Upper lobe of left lung (tissue), 6 donors: ENCODE measurements around the gene UNC5C. TPM values are rescaled to one million over a fixed set of nuclear protein-coding genes. Genes with fewer than 3 reads are reported as not detected.

Source experiments
- ATAC-seq, 2 donors: fragments of 200-7000 bp; cut with Tn5 transposase; one replicate each; pipeline ENCODE4 v1.9.1; 2022; ENCODE audit warnings: mild to moderate bottlenecking in 2 of 2, moderate library complexity in 2 of 2; ENCODE audit not compliant: low FRiP score in 2 of 2
- DNase-seq, 2 donors: peaks; one replicate each; pipeline ENCODE4 v3.0.0-alpha.2; 2019 to 2020
- H3K27ac ChIP-seq, 4 donors: fragments of 200-600 bp; sonication (generic); one replicate each; pipeline ENCODE4 v1.5.1; 2016 to 2019
- H3K27me3 ChIP-seq, 4 donors: fragments of 200-600 bp; sonication (generic); one replicate each; pipeline ENCODE4 v1.5.1; 2017 to 2019
- H3K36me3 ChIP-seq, 4 donors: fragments of 200-600 bp; sonication (generic); one replicate each; pipeline ENCODE4 v1.5.1; 2016 to 2019
- H3K4me1 ChIP-seq, 4 donors: fragments of 200-600 bp; sonication (generic); one replicate each; pipeline ENCODE4 v1.5.1; 2018 to 2019
- H3K4me3 ChIP-seq, 4 donors: fragments of 200-600 bp; sonication (generic); one replicate each; pipeline ENCODE4 v1.5.1; 2017 to 2019; ENCODE audit warnings: mild to moderate bottlenecking in 2 of 4, moderate library complexity in 1 of 4
- H3K9me3 ChIP-seq, 4 donors: fragments of 200-600 bp; sonication (generic); one replicate each; pipeline ENCODE4 v1.5.1; 2018 to 2019
- EP300 ChIP-seq, 4 donors: sonication (generic); formaldehyde crosslinking; IDR thresholded peaks; one replicate each; pipeline ENCODE4 v1.5.1; 2017; ENCODE audit warnings: antibody characterized with exemption in 4 of 4, control low read depth in 2 of 4
- POLR2A ChIP-seq, 4 donors: fragments of 450-650 bp; IDR thresholded peaks; one replicate each; pipeline ENCODE4 v1.5.1; 2016 to 2017; ENCODE audit warnings: antibody characterized with exemption in 4 of 4, mild to moderate bottlenecking in 2 of 4
- POLR2AphosphoS5 ChIP-seq, 2 donors: sonication (generic); formaldehyde crosslinking; IDR thresholded peaks; one replicate each; pipeline ENCODE4 v1.5.1; 2017; ENCODE audit warnings: antibody characterized with exemption in 2 of 2
- WGBS, 2 donors: methylation state at CpG; one replicate each; pipeline ENCODE4 v1.1.5; 2017 to 2018; 5-methylcytosine and 5-hydroxymethylcytosine counted together
- total RNA-seq, 6 donors: library from RNA; depleted of rRNA in 4 of 6; stranded (reverse); fragments of >200 nt in 4 of 6; gene quantifications; one replicate each; pipeline versions ENCODE4 v1.1.0 to v1.2.1, GENCODE V29; 2016 to 2021
- TF ChIP-seq, protein P1 (sequence below), 6 experiments: fragments of 450-650 bp in 4 of 6; fragments of 200-600 bp in 2 of 6; sonication (generic) in 2 of 6; IDR thresholded peaks; one replicate each; pipeline ENCODE4 v1.5.1; 2016 to 2019; ENCODE audit warnings: antibody characterized with exemption in 6 of 6
- donor health status: DM: no; HTN: no; CAD: no; lungs with moderate emphysema.
- donor health status: DM: no; HTN: yes; CAD: no; lungs with severe emphysema.

UNC5C gene
- total RNA-seq, 6 donors from 2014 or later = 1.8 to 14.7 (median 3.2) TPM

DNA sequence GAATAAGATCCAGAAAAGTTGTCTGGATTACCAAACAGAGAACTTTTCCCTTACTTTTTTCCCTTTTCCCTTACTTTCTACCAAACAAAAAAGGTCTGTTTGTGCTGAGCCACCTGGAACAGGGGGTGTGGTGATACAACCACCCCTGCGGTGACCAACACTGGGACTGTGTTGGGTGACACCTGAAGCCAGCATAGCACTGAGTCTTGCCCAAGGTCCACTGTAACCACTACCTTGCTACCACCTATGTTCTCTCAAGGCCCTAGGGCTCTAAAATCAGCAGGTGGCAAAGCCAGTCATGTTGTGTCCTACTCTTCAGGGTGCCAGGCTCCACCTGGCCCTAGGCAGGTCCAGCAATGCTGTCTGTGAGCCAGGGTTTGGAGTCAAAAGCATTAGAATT, 22.8 kb upstream of the UNC5C start:
- ATAC-seq (no peak), DNase-seq (no peak)
- Histone ChIP-seq H3K27ac (no peak overlapping the region), H3K27me3 (no peaks in the 10 kb centered on the region), H3K36me3 (no peaks in the 10 kb centered on the region), H3K4me3 (no peak overlapping the region), H3K9me3 (peaks cover 0 to 3% (median 0%) of the 10 kb centered on the region in 4 donors), H3K4me1 (no peaks in the 10 kb centered on the region)
- WGBS, 2 donors = 80 to 100% methylated on average over 1 of the region's 1 CpG
- no peak for TF ChIP-seq EP300 (IDR thresholded peaks at IDR 0.05)
- TF ChIP-seq, protein P1, sequence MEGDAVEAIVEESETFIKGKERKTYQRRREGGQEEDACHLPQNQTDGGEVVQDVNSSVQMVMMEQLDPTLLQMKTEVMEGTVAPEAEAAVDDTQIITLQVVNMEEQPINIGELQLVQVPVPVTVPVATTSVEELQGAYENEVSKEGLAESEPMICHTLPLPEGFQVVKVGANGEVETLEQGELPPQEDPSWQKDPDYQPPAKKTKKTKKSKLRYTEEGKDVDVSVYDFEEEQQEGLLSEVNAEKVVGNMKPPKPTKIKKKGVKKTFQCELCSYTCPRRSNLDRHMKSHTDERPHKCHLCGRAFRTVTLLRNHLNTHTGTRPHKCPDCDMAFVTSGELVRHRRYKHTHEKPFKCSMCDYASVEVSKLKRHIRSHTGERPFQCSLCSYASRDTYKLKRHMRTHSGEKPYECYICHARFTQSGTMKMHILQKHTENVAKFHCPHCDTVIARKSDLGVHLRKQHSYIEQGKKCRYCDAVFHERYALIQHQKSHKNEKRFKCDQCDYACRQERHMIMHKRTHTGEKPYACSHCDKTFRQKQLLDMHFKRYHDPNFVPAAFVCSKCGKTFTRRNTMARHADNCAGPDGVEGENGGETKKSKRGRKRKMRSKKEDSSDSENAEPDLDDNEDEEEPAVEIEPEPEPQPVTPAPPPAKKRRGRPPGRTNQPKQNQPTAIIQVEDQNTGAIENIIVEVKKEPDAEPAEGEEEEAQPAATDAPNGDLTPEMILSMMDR (IDR thresholded peaks at IDR 0.05) = no peak
- no peak for TF ChIP-seq POLR2A (IDR thresholded peaks at IDR 0.05)
- no peak for TF ChIP-seq POLR2AphosphoS5 (IDR thresholded peaks at IDR 0.05)

DNA sequence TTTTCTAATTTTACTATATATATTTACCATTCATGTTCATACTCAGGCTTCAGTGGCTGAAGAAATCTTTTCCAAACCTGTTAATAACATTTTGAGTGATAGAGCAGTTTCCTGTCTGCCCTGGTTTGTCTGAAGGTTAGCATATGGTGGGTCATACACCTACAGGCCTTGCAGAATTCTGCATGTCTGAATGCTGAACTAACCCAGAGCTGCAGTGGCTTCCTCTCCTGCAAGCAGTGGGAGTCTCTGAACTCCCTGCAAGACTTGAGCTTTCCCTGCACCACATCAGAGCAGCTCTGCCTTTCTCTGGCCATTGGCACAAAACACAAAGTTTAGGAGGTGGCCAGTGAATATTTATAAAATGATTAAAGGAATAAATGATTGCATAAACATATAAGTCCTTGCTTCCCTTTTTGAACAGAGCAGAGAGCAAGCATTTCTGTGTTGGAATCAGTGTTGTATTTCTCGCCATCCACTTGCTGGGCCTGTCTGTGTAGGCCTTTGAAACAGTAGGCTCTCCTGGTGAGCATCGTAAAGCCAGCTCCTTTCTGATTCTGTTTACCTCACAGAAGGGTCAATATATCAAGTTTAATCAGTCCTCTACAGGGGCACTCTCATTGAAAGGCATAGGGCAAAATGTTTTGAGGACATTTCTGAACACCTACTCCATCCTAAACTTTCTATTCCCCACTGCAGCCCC, 15.0 kb upstream of the UNC5C start:
- no peak for DNase-seq
- H3K27ac ChIP-seq = no peak overlapping the region
- H3K36me3 ChIP-seq = no peaks in the 10 kb centered on the region
- H3K9me3 ChIP-seq = no peaks in the 10 kb centered on the region
- TF ChIP-seq POLR2AphosphoS5 (IDR thresholded peaks at IDR 0.05) (no peak), EP300 (IDR thresholded peaks at IDR 0.05) (no peak), POLR2A (IDR thresholded peaks at IDR 0.05) (no peak)
- TF ChIP-seq, protein P1 (IDR thresholded peaks at IDR 0.05) = no peak
- no peak overlapping the region for H3K4me3 ChIP-seq
- no peaks in the 10 kb centered on the region for H3K27me3 ChIP-seq
- H3K4me1 ChIP-seq = no peaks in the 10 kb centered on the region
- no peak for ATAC-seq
- 96 to 98% methylated on average over 2 of the region's 2 CpGs for WGBS, 2 donors

DNA sequence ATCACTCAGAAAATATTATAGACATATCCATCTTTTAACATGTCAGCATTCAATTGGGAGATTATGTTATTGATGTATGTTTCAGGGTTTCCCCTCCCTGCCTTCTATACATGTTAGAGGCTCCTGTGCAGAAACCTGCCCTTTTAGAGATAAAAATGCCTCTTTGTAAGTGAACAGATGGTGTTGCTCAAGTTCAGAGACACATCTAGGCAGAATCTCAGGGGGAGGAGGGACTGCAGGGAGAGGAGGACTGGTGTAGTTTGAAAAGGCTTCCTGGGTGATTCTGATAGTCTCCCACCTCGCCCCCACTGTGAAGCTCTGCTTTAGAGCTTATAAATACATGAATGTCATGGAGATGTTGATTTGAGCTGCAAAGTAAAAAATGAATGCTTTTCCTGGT, 12.0 kb upstream of the UNC5C start:
- WGBS, 2 donors = 69 to 79% methylated on average over 1 of the region's 1 CpG
- TF ChIP-seq, protein P1 (IDR thresholded peaks at IDR 0.05) = no peak
- no peak for TF ChIP-seq POLR2A (IDR thresholded peaks at IDR 0.05)
- TF ChIP-seq EP300 (IDR thresholded peaks at IDR 0.05) = no peak
- no peak for TF ChIP-seq POLR2AphosphoS5 (IDR thresholded peaks at IDR 0.05)
- Histone ChIP-seq H3K27me3 (no peaks in the 10 kb centered on the region), H3K27ac (no peak overlapping the region), H3K4me3 (no peak overlapping the region), H3K36me3 (no peaks in the 10 kb centered on the region), H3K9me3 (no peaks in the 10 kb centered on the region), H3K4me1 (no peaks in the 10 kb centered on the region)
- ATAC-seq (no peak), DNase-seq (no peak)

DNA sequence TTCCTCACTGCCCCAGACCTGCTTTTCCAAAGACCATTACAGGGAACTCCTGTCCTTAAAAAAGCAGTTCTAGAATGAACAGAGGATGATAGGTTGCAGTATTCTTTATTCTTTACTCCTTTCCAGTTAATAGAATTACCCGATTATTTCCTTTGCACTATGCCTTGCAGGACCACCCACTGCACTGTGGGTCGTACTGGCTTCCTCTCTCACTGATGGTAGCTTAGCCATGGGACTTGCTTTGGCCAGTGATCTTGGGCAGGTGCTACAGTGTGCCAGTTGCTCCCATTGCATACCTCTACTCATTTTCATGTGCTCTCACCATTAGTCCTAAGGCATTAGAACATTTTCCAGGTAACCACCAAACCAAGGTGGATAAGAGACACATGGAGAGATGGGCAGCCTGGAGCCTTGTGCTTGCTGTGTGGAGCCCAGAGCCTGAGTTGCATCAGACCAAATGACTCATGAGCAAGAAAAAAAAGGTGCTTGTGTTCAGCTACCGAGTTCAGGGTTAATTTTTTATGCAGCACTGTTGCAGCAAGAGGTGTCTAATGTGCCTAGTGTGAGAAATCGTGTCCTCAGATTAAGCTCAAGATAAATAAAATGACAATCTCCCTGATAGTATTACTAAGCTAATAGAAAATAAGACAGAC, 7.6 kb upstream of the UNC5C start:
- WGBS, 2 donors = 67 to 76% methylated on average over 4 of the region's 4 CpGs
- no peak overlapping the region for H3K27ac ChIP-seq
- no peaks in the 10 kb centered on the region for H3K27me3 ChIP-seq
- no peaks in the 10 kb centered on the region for H3K36me3 ChIP-seq
- H3K4me3 ChIP-seq = no peak overlapping the region
- no peaks in the 10 kb centered on the region for H3K9me3 ChIP-seq
- no peak for TF ChIP-seq POLR2AphosphoS5 (IDR thresholded peaks at IDR 0.05)
- no peak for TF ChIP-seq EP300 (IDR thresholded peaks at IDR 0.05)
- no peak for TF ChIP-seq POLR2A (IDR thresholded peaks at IDR 0.05)
- TF ChIP-seq, protein P1 (IDR thresholded peaks at IDR 0.05) = no peak
- DNase-seq (no peak), ATAC-seq (no peak)
- H3K4me1 ChIP-seq = no peaks in the 10 kb centered on the region
